ENCODE results near the gene KNCN. TPM values are rescaled to one million over a fixed set of nuclear protein-coding genes. Genes with fewer than 3 reads are reported as not detected.

KNCN gene
- total and polyA plus RNA-seq, 10 of the 15 experiments (the other 5 are each of a cell fraction or from before 2014, with no cell fraction given), result not detected

GRCh38 chr1:46543382-46543760, 8.1 kb downstream of the KNCN start:
- POLR2A ChIA-PET, result interaction anchor here (0.5 kb wide), 1 partner anchor 131 kb away, joined by 5 read pairs; no protein-coding TSS in a partner anchor
- Histone ChIP-seq H4K20me1 (ENCODE audit: control insufficient read depth, insufficient read depth) (no peaks in the 10 kb centered on the region), H3K4me3 (no peak overlapping the region), H3K9me3 (replicated peaks; ENCODE audit: control insufficient read depth, insufficient read depth, low read length) (no peaks in the 10 kb centered on the region), H2AFZ (ENCODE audit: control insufficient read depth, low read depth, low read length) (no peak overlapping the region), H3K36me3 (ENCODE audit: control insufficient read depth in 2 of 2, insufficient read depth in 2 of 2, low read length in 1 of 2) (no peaks in the 10 kb centered on the region), H3K79me2 (ENCODE audit: control insufficient read depth, insufficient read depth, low read length) (no peaks in the 10 kb centered on the region), H3K4me2 (ENCODE audit: control insufficient read depth, insufficient read depth) (no peak overlapping the region), H3K27ac (ENCODE audit: control insufficient read depth, insufficient read depth) (no peak overlapping the region), H3K4me1 (ENCODE audit: control insufficient read depth, insufficient read depth, low read length) (no peaks in the 10 kb centered on the region), H3K27me3 (replicated peaks in 1 of 2; ENCODE audit: control insufficient read depth in 2 of 2, insufficient read depth in 2 of 2, low read length in 1 of 2) (peaks cover 9 to 12% of the 10 kb centered on the region in 2 experiments), H3K9ac (ENCODE audit: control insufficient read depth, insufficient read depth, low read length) (no peak overlapping the region)
- CTCF ChIA-PET, result no interaction called here
- WGBS (ENCODE audit: insufficient coverage, insufficient replicate concordance, low lambda C conversion rate, missing lambda C conversion rate), result 27% methylated on average over 7 of the region's 7 CpGs
- no peak for FAIRE-seq
- in situ Hi-C loops (cut with MboI) (no loop called here), intact Hi-C loops (cut with micrococcal nuclease; ENCODE audit: unreplicated experiment) (no loop called here)
- TF ChIP-seq ESRRA (IDR thresholded peaks at IDR 0.05; ENCODE audit: low read length) (no peak), NR2F1 (conservative IDR thresholded peaks at IDR 0.05) (no peak), SIN3A (IDR thresholded peaks at IDR 0.05; ENCODE audit: low read depth, low read length) (no peak), MXI1 (IDR thresholded peaks at IDR 0.05; ENCODE audit: low read depth, low read length) (no peak), MTA3 (IDR thresholded peaks at IDR 0.05; ENCODE audit: borderline replicate concordance, low read length) (no peak)
- TF ChIP-seq, protein P1, sequence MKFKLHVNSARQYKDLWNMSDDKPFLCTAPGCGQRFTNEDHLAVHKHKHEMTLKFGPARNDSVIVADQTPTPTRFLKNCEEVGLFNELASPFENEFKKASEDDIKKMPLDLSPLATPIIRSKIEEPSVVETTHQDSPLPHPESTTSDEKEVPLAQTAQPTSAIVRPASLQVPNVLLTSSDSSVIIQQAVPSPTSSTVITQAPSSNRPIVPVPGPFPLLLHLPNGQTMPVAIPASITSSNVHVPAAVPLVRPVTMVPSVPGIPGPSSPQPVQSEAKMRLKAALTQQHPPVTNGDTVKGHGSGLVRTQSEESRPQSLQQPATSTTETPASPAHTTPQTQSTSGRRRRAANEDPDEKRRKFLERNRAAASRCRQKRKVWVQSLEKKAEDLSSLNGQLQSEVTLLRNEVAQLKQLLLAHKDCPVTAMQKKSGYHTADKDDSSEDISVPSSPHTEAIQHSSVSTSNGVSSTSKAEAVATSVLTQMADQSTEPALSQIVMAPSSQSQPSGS (IDR thresholded peaks at IDR 0.05; ENCODE audit: low read length), result no peak
- RAD21 ChIA-PET (ENCODE audit: unreplicated experiment), result no interaction called here
- no TSS peak for BruUV-seq (replicated peaks)
- DNase-seq (ENCODE audit: low read depth, low spot score), result no peak
- no peak for ATAC-seq
- SMC1A ChIA-PET (ENCODE audit: uncharacterized antibody, unreplicated experiment), result no interaction called here

- no peak for ATAC-seq
These were observed 11.5 kb downstream of the KNCN start for GRCh38 chr1:46539972-46540371.

More at GRCh38 chr1:46539972-46540371, 11.5 kb downstream of the KNCN start:
- Histone ChIP-seq H3K9ac (ENCODE audit: control insufficient read depth, insufficient read depth, low read length) (no peak overlapping the region), H2AFZ (ENCODE audit: control insufficient read depth, low read depth, low read length) (no peak overlapping the region), H3K27me3 (replicated peaks in 1 of 2; ENCODE audit: control insufficient read depth in 2 of 2, insufficient read depth in 2 of 2, low read length in 1 of 2) (peaks cover 11 to 12% of the 10 kb centered on the region in 2 experiments), H3K4me3 (no peak overlapping the region), H3K79me2 (ENCODE audit: control insufficient read depth, insufficient read depth, low read length) (no peaks in the 10 kb centered on the region), H3K4me1 (ENCODE audit: control insufficient read depth, insufficient read depth, low read length) (no peaks in the 10 kb centered on the region), H3K27ac (ENCODE audit: control insufficient read depth, insufficient read depth) (no peak overlapping the region), H3K36me3 (ENCODE audit: control insufficient read depth in 2 of 2, insufficient read depth in 2 of 2, low read length in 1 of 2) (no peaks in the 10 kb centered on the region), H3K4me2 (ENCODE audit: control insufficient read depth, insufficient read depth) (no peak overlapping the region), H3K9me3 (replicated peaks; ENCODE audit: control insufficient read depth, insufficient read depth, low read length) (no peaks in the 10 kb centered on the region), H4K20me1 (ENCODE audit: control insufficient read depth, insufficient read depth) (no peaks in the 10 kb centered on the region)
- ChIA-PET SMC1A (ENCODE audit: uncharacterized antibody, unreplicated experiment) (interaction anchor here (2.2 kb wide), 1 partner anchor 11 kb away, joined by 6 read pairs; no protein-coding TSS in a partner anchor), POLR2A (no interaction called here), RAD21 (ENCODE audit: unreplicated experiment) (no interaction called here), CTCF (interaction anchor here (0.5 to 2.9 kb wide), 5 partner anchors 8 to 95 kb away, joined by 3 to 12 read pairs (median 3); no protein-coding TSS in a partner anchor)
- WGBS (ENCODE audit: insufficient coverage, insufficient replicate concordance, low lambda C conversion rate, missing lambda C conversion rate), result 88% methylated on average over 9 of the region's 9 CpGs
- BruUV-seq (replicated peaks), result no TSS peak
- TF ChIP-seq NFYA (IDR thresholded peaks at IDR 0.05; ENCODE audit: borderline replicate concordance, low read depth, low read length) (no peak), SMAD1 (IDR thresholded peaks at IDR 0.05; ENCODE audit: low read depth, partially characterized antibody) (no peak), SIN3A (IDR thresholded peaks at IDR 0.05; ENCODE audit: low read depth, low read length) (no peak), MAX (IDR thresholded peaks at IDR 0.05; ENCODE audit: low read depth, low read length) (no peak)
- DNase-seq (ENCODE audit: low read depth, low spot score) (no peak), FAIRE-seq (no peak)
- in situ Hi-C loops (cut with MboI) (no loop called here), intact Hi-C loops (cut with micrococcal nuclease; ENCODE audit: unreplicated experiment) (no loop called here)
